Esophagus squamous epithelium (tissue), 5 donors: ENCODE measurements around the gene CSAD. TPM values are rescaled to one million over a fixed set of nuclear protein-coding genes. Genes with fewer than 3 reads are reported as not detected.

Experiments used
- DNase-seq: peaks from one replicate; lab custom pipeline; 2025; lab: John Stamatoyannopoulos, UW
- H3K27ac ChIP-seq, 4 donors: fragments of 200-600 bp; sonication (generic); one replicate each; pipeline ENCODE4 v1.5.1; 2016 to 2019; ENCODE audit warnings: mild to moderate bottlenecking in 1 of 4
- H3K27me3 ChIP-seq, 4 donors: fragments of 200-600 bp; sonication (generic); 1 replicate in 3 of 4; 2 replicates in 1 of 4; pipeline versions ENCODE4 v1.5.1 to v1.6.0; 2017 to 2021; ENCODE audit warnings: antibody characterized with exemption in 1 of 4
- H3K36me3 ChIP-seq, 3 donors: fragments of 200-600 bp; sonication (generic); one replicate each; pipeline ENCODE4 v1.5.1; 2016 to 2019
- H3K4me1 ChIP-seq, 3 donors: fragments of 200-600 bp; sonication (generic); one replicate each; pipeline ENCODE4 v1.5.1; 2017 to 2019
- H3K4me3 ChIP-seq, 4 donors: fragments of 200-600 bp; sonication (generic); 1 replicate in 3 of 4; 2 replicates in 1 of 4; pipeline ENCODE4 v1.5.1; 2016 to 2019; ENCODE audit warnings: mild to moderate bottlenecking in 2 of 4, moderate library complexity in 1 of 4
- H3K9me3 ChIP-seq, 3 donors: fragments of 200-600 bp; sonication (generic); one replicate each; pipeline ENCODE4 v1.5.1; 2016 to 2019
- POLR2A ChIP-seq, 4 donors: fragments of 450-650 bp; IDR thresholded peaks; one replicate each; pipeline ENCODE4 v1.6.1; 2017; ENCODE audit warnings: antibody characterized with exemption in 4 of 4, mild to moderate bottlenecking in 4 of 4, moderate library complexity in 3 of 4
- WGBS, 2 donors: methylation state at CpG; one replicate each; pipeline ENCODE4 v1.1.5; 2018; 5-methylcytosine and 5-hydroxymethylcytosine counted together
- intact Hi-C: fragments of 100-400 bp; cut with DNase I; formaldehyde crosslinking; loops from one replicate; pipeline ENCODE4 v1.15.0; 2022
- total RNA-seq, 4 donors: library from RNA; depleted of rRNA; stranded (reverse); fragments of >200 nt; gene quantifications; one replicate each; pipeline ENCODE4 v1.1.0, GENCODE V29; 2016
- TF ChIP-seq, protein P1 (sequence below), 6 experiments: fragments of 450-650 bp in 4 of 6; fragments of 200-600 bp in 2 of 6; sonication (generic) in 2 of 6; IDR thresholded peaks; one replicate each; pipeline ENCODE4 v1.5.1; 2016 to 2019; ENCODE audit warnings: antibody characterized with exemption in 6 of 6, mild to moderate bottlenecking in 4 of 6, moderate library complexity in 4 of 6
- donor health status: DM: yes; HTN: yes; CAD: no.

CSAD gene
- total RNA-seq, 4 donors from 2014 or later = 11.4 to 30.5 (median 15.7) TPM

DNA sequence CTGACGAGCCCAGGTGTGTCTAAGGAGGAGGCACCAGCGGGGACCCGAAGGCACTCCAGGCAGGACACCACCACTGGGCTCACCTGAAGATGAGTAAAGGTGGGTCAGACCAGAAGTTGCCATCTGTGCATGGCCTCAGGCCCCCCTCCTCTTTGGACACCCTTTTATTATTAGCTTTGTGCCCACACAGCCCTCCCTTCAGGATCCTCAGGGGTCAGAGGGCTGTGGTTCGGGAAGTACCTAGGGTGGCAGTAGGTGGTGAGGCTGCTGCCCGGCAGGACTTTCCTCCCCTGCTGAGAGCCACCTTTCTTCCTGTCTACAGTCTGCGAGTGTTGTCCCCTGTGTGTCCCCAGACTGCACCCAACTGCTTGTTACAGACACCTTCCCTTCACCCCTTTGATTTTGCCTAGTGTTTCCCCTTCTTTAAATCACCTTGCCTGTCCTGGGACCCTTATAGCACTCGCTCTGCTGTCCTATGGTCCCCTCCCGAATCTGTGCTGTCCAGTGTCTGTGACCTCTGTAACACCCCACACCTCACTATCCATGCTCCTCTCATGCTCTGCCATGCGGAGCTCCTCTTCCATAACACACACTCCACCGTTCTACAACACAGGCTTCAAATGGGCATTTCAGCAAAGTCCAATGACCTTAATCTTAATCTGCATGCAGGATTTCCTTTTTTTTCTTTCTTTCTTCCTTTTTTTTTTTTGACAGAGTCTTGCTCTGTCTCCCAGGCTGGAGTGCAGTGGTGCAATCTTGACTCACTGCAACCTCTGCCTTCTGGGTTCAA is 51.8 kb downstream of the CSAD start:
- Histone ChIP-seq H3K9me3 (no peaks in the 10 kb centered on the region), H3K4me3 (no peak overlapping the region), H3K4me1 (no peaks in the 10 kb centered on the region), H3K36me3 (no peaks in the 10 kb centered on the region), H3K27me3 (no peaks in the 10 kb centered on the region), H3K27ac (no peak overlapping the region)
- TF ChIP-seq, protein P1, sequence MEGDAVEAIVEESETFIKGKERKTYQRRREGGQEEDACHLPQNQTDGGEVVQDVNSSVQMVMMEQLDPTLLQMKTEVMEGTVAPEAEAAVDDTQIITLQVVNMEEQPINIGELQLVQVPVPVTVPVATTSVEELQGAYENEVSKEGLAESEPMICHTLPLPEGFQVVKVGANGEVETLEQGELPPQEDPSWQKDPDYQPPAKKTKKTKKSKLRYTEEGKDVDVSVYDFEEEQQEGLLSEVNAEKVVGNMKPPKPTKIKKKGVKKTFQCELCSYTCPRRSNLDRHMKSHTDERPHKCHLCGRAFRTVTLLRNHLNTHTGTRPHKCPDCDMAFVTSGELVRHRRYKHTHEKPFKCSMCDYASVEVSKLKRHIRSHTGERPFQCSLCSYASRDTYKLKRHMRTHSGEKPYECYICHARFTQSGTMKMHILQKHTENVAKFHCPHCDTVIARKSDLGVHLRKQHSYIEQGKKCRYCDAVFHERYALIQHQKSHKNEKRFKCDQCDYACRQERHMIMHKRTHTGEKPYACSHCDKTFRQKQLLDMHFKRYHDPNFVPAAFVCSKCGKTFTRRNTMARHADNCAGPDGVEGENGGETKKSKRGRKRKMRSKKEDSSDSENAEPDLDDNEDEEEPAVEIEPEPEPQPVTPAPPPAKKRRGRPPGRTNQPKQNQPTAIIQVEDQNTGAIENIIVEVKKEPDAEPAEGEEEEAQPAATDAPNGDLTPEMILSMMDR (IDR thresholded peaks at IDR 0.05) = no peak
- no peak for TF ChIP-seq POLR2A (IDR thresholded peaks at IDR 0.05)
- WGBS, 2 donors = 70 to 78% methylated on average over 8 of the region's 10 CpGs
- intact Hi-C loops = no loop called here
- no peak for DNase-seq

DNA sequence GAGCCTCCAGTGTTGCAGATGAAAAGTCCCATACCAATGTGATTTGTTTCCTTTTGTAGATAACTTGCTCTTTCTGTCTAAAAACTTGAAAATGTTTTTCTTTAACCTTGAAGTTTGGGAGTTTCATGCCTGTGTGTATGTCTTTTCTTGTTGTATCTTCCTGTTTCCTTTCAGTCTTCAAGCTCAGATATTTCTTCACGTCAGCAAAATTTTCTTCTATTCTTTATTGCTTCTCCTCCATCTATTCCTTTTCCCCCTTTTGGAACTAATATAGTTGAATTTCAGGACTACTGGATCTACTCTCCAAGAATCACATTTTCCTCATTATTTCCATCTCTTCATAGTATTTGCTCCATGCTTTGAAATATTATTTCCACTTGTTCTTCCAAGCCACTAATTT is 53.6 kb downstream of the CSAD start:
- no peaks in the 10 kb centered on the region for H3K9me3 ChIP-seq
- no peaks in the 10 kb centered on the region for H3K27me3 ChIP-seq
- TF ChIP-seq, protein P1 (IDR thresholded peaks at IDR 0.05) = no peak
- TF ChIP-seq POLR2A (IDR thresholded peaks at IDR 0.05) = no peak
- intact Hi-C loops = no loop called here
- no peak overlapping the region for H3K27ac ChIP-seq
- H3K4me1 ChIP-seq = no peaks in the 10 kb centered on the region
- no peak overlapping the region for H3K4me3 ChIP-seq
- no peaks in the 10 kb centered on the region for H3K36me3 ChIP-seq
- WGBS, 2 donors = 71 to 76% methylated on average over 1 of the region's 1 CpG
- no peak for DNase-seq

DNA sequence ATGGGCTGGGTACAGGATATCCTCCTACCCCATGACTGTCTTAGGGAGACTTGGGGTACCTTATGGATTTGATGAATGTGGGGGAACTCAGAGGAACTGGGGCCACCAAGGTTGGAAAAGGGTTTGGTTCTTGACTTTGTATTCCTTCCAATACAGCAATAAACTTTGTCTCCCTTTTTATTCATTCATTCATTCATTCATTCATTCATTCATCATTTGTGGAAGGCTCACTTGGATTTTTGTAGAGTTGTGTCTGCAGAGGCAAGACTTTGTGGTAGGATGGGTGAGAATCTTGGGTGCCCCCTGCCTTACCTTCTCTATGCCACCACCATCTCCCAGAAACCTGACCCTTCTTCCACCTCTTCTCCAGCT is 56.4 kb downstream of the CSAD start:
- no peak overlapping the region for H3K4me3 ChIP-seq
- H3K27me3 ChIP-seq = no peaks in the 10 kb centered on the region
- TF ChIP-seq, protein P1 (IDR thresholded peaks at IDR 0.05) = no peak
- no peak for TF ChIP-seq POLR2A (IDR thresholded peaks at IDR 0.05)
- no peaks in the 10 kb centered on the region for H3K4me1 ChIP-seq
- DNase-seq = no peak
- intact Hi-C loops = no loop called here
- H3K27ac ChIP-seq = no peak overlapping the region
- H3K9me3 ChIP-seq = no peaks in the 10 kb centered on the region
- H3K36me3 ChIP-seq = no peaks in the 10 kb centered on the region

DNA sequence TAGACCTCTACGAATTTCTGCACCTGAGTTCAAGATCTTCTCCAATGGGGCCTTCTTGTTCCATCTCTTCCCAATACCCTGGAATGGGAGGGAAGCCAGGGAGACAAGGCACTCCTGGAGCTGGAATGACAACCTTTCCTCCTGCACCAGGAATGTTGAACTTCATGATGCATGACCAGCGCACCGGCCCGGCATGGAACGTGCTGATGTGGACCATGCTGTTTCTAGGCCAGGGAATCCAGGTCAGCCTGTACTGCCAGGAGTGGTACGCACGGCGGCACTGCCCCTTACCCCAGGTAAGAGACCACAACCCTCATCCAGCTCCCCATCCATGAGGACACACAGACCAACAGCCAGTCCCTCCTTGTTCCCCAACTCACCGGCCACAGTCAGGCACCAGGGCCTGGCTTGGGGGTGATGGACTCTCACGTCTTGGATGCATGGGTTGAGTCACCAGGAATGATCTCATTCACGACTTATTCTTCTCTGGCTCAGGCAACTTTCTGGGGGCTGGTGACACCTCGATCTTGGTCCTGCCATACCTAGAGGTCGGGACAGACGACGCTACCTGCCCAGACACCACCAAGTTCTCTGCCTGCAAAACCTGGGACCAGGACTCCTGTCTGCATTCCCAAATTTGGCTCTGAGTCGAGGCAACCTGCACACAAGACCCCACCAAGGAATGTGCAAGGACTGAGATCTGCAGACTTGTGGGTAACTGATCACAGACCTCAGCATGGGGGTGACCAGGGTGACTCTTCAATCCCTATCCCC is 57.0 kb downstream of the CSAD start:
- 71 to 78% methylated on average over 1 to 10 of the region's 16 CpGs for WGBS, 2 donors
- H3K27ac ChIP-seq = no peak overlapping the region
- no peaks in the 10 kb centered on the region for H3K4me1 ChIP-seq
- no peak for DNase-seq
- no peak overlapping the region for H3K4me3 ChIP-seq
- H3K27me3 ChIP-seq = no peaks in the 10 kb centered on the region
- TF ChIP-seq, protein P1 (IDR thresholded peaks at IDR 0.05) = no peak
- no peak for TF ChIP-seq POLR2A (IDR thresholded peaks at IDR 0.05)
- no peaks in the 10 kb centered on the region for H3K36me3 ChIP-seq
- intact Hi-C loops = no loop called here
- no peaks in the 10 kb centered on the region for H3K9me3 ChIP-seq

DNA sequence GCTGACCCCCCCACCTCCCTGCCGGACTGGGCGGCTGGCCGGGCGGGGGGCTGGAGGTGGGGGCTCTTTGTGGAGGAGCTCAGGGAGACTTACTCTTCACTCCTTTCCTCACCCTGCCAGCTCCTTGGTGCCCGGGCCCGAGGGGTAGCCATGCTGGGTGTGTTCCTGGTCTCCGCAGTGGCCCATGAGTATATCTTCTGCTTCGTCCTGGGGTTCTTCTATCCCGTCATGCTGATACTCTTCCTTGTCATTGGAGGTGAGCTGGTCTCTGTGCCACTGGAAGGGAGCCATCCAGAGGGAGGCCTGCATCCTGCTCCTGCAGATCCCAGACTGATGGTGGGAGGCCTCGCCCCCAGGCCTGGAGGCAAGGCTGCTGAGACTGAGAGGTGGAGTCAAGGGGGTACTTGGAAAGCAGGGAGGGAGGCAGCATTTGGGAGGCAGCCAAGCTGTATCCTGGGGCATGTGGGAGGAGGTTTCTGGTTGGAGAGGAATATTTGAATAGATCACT is 57.7 kb downstream of the CSAD start:
- Histone ChIP-seq H3K4me1 (no peaks in the 10 kb centered on the region), H3K27ac (no peak overlapping the region), H3K36me3 (no peaks in the 10 kb centered on the region), H3K27me3 (no peaks in the 10 kb centered on the region), H3K9me3 (no peaks in the 10 kb centered on the region), H3K4me3 (no peak overlapping the region)
- WGBS, 2 donors = 82% methylated on average over 2 of the region's 10 CpGs; no CpG with 5 or more reads in 1 of the 2 donors
- TF ChIP-seq, protein P1 (IDR thresholded peaks at IDR 0.05) = no peak
- TF ChIP-seq POLR2A (IDR thresholded peaks at IDR 0.05) = no peak
- intact Hi-C loops = no loop called here
- DNase-seq = no peak
